ENCODE data around the gene ZNF423. TPM values are rescaled to one million over a fixed set of nuclear protein-coding genes. Genes with fewer than 3 reads are reported as not detected.

Gene ZNF423
- total RNA-seq, 4 donors from 2014 or later = 1.4 to 20.6 (median 4.7) TPM

DNA sequence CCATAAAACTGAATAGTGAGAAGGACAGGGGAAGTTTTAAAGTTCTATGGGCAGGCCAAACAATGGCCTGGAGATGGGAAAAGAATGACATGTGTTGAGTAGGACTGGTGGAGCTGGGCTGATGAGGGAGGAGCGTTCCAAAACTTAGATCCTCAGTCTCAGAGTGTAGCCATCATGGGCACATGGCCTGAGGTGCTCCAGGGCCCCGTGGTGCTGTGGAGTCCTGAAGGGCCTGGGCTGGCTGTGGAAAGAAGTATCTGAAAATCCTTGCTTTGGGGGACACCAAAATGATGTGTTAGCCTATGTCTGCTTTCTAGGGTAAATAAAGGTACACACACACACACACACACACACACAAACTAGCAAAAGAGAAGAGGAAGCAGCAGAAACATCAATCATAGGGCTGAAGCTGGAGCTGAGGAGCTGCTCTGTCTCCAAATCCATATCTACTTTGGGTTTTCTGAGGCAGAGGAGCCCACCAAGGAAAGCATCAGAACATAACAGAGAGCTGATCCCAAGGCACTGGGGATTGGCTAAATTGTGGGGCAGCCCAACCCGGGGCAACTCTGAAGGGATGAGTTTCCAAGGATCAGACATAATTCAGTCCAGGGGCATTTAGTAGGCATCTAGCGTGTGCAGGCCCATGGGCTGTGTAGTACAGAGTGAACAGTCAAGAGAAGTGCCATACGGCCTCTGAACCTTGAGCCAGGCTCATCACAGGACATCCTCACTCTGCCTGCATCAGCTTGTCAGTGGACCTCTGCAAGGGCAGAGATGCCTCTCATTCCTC, 397.1 kb downstream of the ZNF423 start:
- TF ChIP-seq, protein P1, sequence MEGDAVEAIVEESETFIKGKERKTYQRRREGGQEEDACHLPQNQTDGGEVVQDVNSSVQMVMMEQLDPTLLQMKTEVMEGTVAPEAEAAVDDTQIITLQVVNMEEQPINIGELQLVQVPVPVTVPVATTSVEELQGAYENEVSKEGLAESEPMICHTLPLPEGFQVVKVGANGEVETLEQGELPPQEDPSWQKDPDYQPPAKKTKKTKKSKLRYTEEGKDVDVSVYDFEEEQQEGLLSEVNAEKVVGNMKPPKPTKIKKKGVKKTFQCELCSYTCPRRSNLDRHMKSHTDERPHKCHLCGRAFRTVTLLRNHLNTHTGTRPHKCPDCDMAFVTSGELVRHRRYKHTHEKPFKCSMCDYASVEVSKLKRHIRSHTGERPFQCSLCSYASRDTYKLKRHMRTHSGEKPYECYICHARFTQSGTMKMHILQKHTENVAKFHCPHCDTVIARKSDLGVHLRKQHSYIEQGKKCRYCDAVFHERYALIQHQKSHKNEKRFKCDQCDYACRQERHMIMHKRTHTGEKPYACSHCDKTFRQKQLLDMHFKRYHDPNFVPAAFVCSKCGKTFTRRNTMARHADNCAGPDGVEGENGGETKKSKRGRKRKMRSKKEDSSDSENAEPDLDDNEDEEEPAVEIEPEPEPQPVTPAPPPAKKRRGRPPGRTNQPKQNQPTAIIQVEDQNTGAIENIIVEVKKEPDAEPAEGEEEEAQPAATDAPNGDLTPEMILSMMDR (IDR thresholded peaks at IDR 0.05) = no peak
- TF ChIP-seq POLR2A (IDR thresholded peaks at IDR 0.05) = no peak

DNA sequence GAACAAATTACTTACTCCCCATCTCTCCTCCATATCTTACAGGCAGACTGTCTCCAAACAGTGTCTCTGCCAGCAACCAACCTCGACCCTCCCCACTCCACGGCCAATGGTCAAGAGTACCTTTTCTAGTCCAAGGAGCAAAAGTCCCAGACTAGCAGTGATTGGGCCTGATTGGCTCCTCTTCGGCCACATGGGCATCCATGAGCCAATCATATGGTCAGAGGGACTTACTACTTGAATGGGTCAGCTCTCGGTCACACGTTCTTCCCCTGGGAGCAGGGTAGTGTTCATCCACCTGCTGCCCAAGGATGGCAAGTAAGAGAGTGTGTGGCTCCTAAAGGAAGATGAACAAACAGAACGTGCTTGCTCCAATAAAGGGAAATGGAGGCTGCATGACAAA, 397.7 kb downstream of the ZNF423 start:
- Histone ChIP-seq H3K27ac (no peak overlapping the region), H3K4me3 (no peak overlapping the region), H3K4me1 (peaks cover 0 to 4% (median 0%) of the 10 kb centered on the region in 4 donors), H3K36me3 (no peaks in the 10 kb centered on the region), H3K9me3 (no peaks in the 10 kb centered on the region), H3K27me3 (no peaks in the 10 kb centered on the region)
- TF ChIP-seq, protein P1 (IDR thresholded peaks at IDR 0.05) = no peak
- no peak for TF ChIP-seq POLR2A (IDR thresholded peaks at IDR 0.05)
- DNase-seq = peak in 1 of 3 donors; percentile 19

More for the DNA sequence above, 397.1 kb downstream of the ZNF423 start:
- H3K9me3 ChIP-seq = no peaks in the 10 kb centered on the region
- no peaks in the 10 kb centered on the region for H3K27me3 ChIP-seq
- peak in 1 of 3 donors; percentile 17 for DNase-seq
- no peaks in the 10 kb centered on the region for H3K36me3 ChIP-seq
- no peak overlapping the region for H3K4me3 ChIP-seq
- peaks cover 0 to 4% (median 0%) of the 10 kb centered on the region in 4 donors for H3K4me1 ChIP-seq
- no peak overlapping the region for H3K27ac ChIP-seq

DNA sequence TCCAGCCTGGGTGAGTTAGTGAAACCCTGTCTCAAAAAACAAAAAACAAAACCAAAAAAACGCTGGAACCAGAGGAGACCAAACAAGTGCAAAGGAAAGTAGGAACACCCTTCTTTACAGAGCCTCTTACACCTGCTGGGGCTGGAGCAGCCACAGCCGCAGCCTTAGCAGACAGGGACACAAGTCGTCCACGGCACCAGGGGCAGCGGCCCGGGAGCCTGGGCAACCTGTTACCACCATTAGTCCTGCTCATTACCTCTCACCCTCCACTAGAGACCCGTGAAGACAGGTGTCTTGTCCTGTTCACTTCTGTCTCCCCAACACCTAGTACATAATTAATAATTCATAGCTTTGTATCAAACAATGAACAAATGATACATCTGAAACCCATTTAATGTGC, 398.7 kb downstream of the ZNF423 start:
- TF ChIP-seq, protein P1 (IDR thresholded peaks at IDR 0.05) = no peak
- no peak for TF ChIP-seq POLR2A (IDR thresholded peaks at IDR 0.05)
- H3K4me1 ChIP-seq = no peaks in the 10 kb centered on the region
- no peak overlapping the region for H3K27ac ChIP-seq
- H3K27me3 ChIP-seq = no peaks in the 10 kb centered on the region
- no peaks in the 10 kb centered on the region for H3K9me3 ChIP-seq
- peak in 1 of 3 donors; percentile 15 for DNase-seq
- H3K4me3 ChIP-seq = no peak overlapping the region
- no peaks in the 10 kb centered on the region for H3K36me3 ChIP-seq

GRCh38 chr16:49456763-49457162, 399.1 kb downstream of the ZNF423 start:
- Histone ChIP-seq H3K27me3 (no peaks in the 10 kb centered on the region), H3K4me1 (no peaks in the 10 kb centered on the region), H3K27ac (no peak overlapping the region), H3K9me3 (no peaks in the 10 kb centered on the region), H3K36me3 (no peaks in the 10 kb centered on the region), H3K4me3 (no peak overlapping the region)
- DNase-seq = peak in 1 of 3 donors; percentile 19
- no peak for TF ChIP-seq POLR2A (IDR thresholded peaks at IDR 0.05)
- TF ChIP-seq, protein P1 (IDR thresholded peaks at IDR 0.05) = no peak

DNA sequence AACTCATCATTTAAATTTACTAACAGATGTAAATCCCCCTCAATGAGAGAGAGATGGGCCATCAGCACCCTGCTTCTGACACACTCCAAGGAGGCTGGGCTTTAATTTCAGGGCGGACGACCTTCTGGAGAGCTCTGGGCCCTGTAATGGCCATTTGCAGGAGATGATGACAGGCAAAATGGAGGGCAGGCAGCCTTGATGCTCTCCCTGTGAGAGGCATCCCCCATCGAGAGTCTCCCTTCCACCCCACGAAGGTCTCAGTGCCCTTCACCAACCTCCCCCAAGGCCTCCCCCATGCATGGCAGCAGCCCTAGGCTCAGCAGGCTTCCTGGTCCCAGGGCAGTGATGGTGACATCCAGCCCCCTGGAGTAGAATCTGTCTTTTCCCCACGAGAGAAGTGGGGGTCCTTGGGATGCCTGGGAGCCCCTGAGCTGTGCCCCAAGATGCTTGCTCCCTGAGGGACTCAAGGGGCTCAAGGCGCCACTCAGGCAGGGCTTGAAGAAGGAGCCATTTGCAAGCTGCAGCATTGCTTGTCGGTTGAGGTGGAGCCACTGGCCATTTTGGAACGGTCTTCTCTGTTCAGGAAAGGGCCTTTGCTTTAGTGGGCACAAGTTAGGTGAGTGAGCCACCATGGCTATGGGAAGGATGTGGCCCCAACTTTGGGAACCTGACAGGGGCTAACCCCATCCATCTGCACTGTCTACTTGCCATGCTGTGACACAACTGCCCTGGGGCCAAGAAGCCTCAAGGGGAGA, 399.7 kb downstream of the ZNF423 start:
- no peaks in the 10 kb centered on the region for H3K27me3 ChIP-seq
- no peak overlapping the region for H3K27ac ChIP-seq
- no peaks in the 10 kb centered on the region for H3K9me3 ChIP-seq
- H3K36me3 ChIP-seq = no peaks in the 10 kb centered on the region
- no peaks in the 10 kb centered on the region for H3K4me1 ChIP-seq
- peak in 1 of 3 donors; percentile 27 for DNase-seq
- H3K4me3 ChIP-seq = no peak overlapping the region
- TF ChIP-seq POLR2A (IDR thresholded peaks at IDR 0.05) = no peak
- TF ChIP-seq, protein P1 (IDR thresholded peaks at IDR 0.05) = no peak

Data from Peyer's patch (tissue), 4 donors.